ENCODE data around the gene NOVA2.
A peak's percentile ranks its signal among the peaks of the same experiment; 100 is the strongest.

The NOVA2 gene

GRCh38 chr19:46020819-46021125 is 47.1 kb upstream of the NOVA2 start:
- ChIA-PET CTCF (interaction anchor here (2.6 kb wide), 1 partner anchor 11 kb away, joined by 7 read pairs; no protein-coding TSS in a partner anchor), POLR2A (no interaction called here)
- no peak for DNase-seq (ENCODE audit: extremely low spot score)
- no peak for TF ChIP-seq CTCF (IDR thresholded peaks at IDR 0.05; ENCODE audit: control extremely low read depth, extremely low read depth, low read depth, missing control alignments)

GRCh38 chr19:46019270-46019669 is 45.6 kb upstream of the NOVA2 start:
- ChIA-PET POLR2A (interaction anchor here (0.5 kb wide), 1 partner anchor 137 kb away, joined by 3 read pairs; no protein-coding TSS in a partner anchor), CTCF (interaction anchor here (0.8 to 4.3 kb wide), 6 partner anchors 9 to 172 kb away, joined by 3 to 43 read pairs (median 4); partner anchors contain the start of gene FOXA3)
- no peak for DNase-seq (ENCODE audit: extremely low spot score)
- TF ChIP-seq CTCF (IDR thresholded peaks at IDR 0.05; ENCODE audit: control extremely low read depth, extremely low read depth, low read depth, missing control alignments), result no peak

- ChIA-PET POLR2A (interaction anchor here (0.5 kb wide), 1 partner anchor 137 kb away, joined by 3 read pairs; no protein-coding TSS in a partner anchor), CTCF (interaction anchor here (0.8 to 4.3 kb wide), 7 partner anchors 9 to 173 kb away, joined by 3 to 43 read pairs (median 5); partner anchors contain the start of gene FOXA3)
- DNase-seq (ENCODE audit: extremely low spot score), result no peak
- no peak for TF ChIP-seq CTCF (IDR thresholded peaks at IDR 0.05; ENCODE audit: control extremely low read depth, extremely low read depth, low read depth, missing control alignments)
Measured at GRCh38 chr19:46018729-46019251, 45.1 kb upstream of the NOVA2 start.

- TF ChIP-seq CTCF (IDR thresholded peaks at IDR 0.05; ENCODE audit: control extremely low read depth, extremely low read depth, low read depth, missing control alignments), result no peak
- POLR2A ChIA-PET, result no interaction called here
- no peak for DNase-seq (ENCODE audit: extremely low spot score)
- CTCF ChIA-PET, result interaction anchor here (1.0 to 4.3 kb wide), 9 partner anchors 10 to 262 kb away, joined by 3 to 43 read pairs (median 4); partner anchors contain the start of genes FOXA3 and IGFL4
Measured at GRCh38 chr19:46017874-46018675, 44.4 kb upstream of the NOVA2 start.

GRCh38 chr19:46017095-46017429 is 43.4 kb upstream of the NOVA2 start:
- no peak for TF ChIP-seq CTCF (IDR thresholded peaks at IDR 0.05; ENCODE audit: control extremely low read depth, extremely low read depth, low read depth, missing control alignments)
- no peak for DNase-seq (ENCODE audit: extremely low spot score)

GRCh38 chr19:46016426-46017094 is 42.9 kb upstream of the NOVA2 start:
- DNase-seq (ENCODE audit: extremely low spot score), result peak; percentile 93
- ChIA-PET CTCF (interaction anchor here (0.6 to 4.3 kb wide), 16 partner anchors 9 to 264 kb away, joined by 3 to 43 read pairs (median 4); partner anchors contain the start of genes CCDC61, FOXA3 and IGFL4), POLR2A (interaction anchor here (0.5 kb wide), 1 partner anchor 247 kb away, joined by 4 read pairs; no protein-coding TSS in a partner anchor)

More at GRCh38 chr19:46017095-46017429, 43.4 kb upstream of the NOVA2 start:
- ChIA-PET CTCF (interaction anchor here (0.6 to 4.3 kb wide), 15 partner anchors 9 to 263 kb away, joined by 3 to 43 read pairs (median 4); partner anchors contain the start of genes CCDC61, FOXA3 and IGFL4), POLR2A (no interaction called here)

More at GRCh38 chr19:46016426-46017094, 42.9 kb upstream of the NOVA2 start:
- peak; percentile 87 for TF ChIP-seq CTCF (IDR thresholded peaks at IDR 0.05; ENCODE audit: control extremely low read depth, extremely low read depth, low read depth, missing control alignments)
